Measurements from ENCODE around the gene TIMELESS.
"Not testable (repeated sequence)": the region's sequence is repeated elsewhere in the genome, so short reads cannot be mapped to it uniquely, and the experiment has no call there.

Gene TIMELESS

DNA sequence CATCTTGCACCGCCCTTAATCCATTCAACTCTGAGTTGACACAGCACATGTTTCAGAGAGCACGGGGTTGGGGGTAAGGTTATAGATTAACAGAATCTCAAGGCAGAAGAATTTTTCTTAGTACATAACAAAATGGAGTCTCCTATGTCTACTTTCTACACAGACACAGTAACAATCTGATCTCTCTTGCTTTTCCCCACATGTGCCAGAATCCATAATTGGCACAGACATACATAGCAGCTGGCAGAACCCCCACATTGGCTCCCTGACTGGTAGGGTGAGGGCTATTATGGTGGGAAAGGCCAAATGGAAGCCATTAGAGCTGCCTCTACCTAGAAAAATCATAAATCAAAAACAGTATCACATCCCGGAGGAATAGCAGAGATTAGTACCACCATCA is 48.1 kb downstream of the TIMELESS start:
- not testable (repeated sequence) for DNase-seq

DNA sequence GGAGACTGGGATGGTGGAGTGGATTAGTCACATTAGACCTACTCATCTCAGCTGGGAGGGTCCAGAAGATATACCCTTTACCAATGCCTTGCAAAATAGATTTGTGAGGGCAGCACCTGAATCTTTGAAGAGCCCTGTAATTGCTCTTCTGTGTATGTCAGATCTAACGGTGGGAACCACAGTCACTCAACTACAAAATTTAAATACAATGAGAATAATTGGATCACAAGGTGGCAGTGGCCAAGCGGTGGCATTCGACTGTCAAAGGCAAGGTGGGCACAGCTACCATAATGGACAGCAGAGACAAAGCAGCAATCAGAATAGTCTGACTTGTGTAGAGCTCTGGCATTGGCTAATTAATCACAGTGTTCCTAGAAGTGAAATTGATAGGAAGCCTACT is 49.8 kb downstream of the TIMELESS start:
- DNase-seq: not testable (repeated sequence)

- no peak for DNase-seq
Measured at GRCh38 chr12:56398324-56398723, 50.9 kb downstream of the TIMELESS start.

DNA sequence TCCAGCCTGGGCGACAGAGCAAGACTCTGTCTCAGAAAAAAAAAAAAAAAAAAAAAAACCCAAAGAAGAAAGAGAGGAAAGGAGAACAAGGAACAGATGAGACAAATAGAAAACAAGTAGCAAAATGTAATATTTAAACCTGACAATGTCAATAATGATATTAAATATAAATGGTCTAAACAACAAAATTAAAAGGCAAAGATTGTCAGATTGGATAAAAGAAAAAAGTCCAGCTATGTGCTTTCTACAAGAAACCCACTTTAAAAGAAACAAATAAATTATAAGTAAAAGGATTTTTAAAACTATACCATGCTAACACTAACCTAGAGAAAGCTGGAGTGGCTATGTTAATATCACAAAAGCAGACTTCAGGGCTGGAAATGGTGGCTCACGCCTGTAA is 56.9 kb downstream of the TIMELESS start:
- DNase-seq: no peak

- no peak for DNase-seq
Measured at GRCh38 chr12:56391721-56392120, 57.5 kb downstream of the TIMELESS start.

GRCh38 chr12:56389412-56389811 is 59.8 kb downstream of the TIMELESS start:
- no peak for DNase-seq

GRCh38 chr12:56387152-56387736 is 62.0 kb downstream of the TIMELESS start:
- no peak for DNase-seq

DNA sequence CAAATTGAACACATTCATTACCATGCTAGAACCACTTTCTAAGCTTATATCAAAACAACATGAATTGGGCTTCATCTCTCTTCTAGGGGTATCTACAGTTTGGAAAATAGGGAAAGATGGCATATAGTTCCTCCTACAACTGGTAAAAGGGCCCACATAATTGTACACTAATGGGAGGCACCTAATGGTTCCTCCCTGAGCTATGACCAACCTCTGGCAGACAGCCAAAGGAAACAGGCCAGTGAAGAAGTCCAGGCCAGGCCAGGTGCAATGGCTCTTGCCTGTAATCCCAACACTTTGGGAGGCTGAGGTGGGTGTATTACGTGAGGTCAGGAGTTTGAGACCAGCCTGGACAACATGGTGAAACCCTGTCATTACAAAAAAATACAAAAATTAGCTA is 63.4 kb downstream of the TIMELESS start:
- no peak for DNase-seq

DNA sequence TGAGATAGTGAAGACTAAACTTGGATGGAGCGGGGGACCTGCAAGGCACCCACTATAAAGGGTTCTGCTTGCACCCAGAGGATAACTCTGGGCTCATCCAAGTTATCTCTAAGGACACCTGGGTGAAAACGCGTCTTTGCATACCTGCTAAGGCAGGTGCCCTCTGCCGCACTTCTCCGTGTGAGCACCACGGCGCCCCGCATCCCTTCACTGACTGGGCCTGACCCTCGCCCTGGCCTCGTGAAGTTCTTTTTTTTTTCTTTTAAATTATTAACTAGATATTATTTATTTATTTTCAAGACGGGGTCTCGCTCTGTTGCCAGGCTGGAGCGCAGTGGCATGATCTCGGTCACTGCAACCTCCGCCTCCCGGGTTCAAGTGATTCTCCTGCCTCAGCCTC is 66.6 kb downstream of the TIMELESS start:
- no peak for DNase-seq

DNA sequence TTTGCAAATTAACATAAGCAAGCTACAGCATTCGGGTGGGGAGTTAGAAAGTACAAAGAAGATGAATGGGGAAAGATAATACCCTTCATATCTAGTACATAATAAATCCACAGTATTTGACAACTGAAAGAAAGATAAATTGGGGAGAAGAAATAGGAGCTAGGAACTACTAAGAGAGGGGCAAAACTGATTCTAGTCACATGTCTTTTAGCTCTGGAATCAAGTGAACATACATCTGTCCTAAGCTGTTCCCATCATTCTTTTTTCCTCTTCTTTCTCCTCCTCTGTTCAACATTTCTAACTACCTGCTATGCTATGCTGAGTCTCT is 71.3 kb downstream of the TIMELESS start:
- DNase-seq: no peak

- DNase-seq: no peak
Measured at GRCh38 chr12:56377310-56377988, 71.8 kb downstream of the TIMELESS start.

DNA sequence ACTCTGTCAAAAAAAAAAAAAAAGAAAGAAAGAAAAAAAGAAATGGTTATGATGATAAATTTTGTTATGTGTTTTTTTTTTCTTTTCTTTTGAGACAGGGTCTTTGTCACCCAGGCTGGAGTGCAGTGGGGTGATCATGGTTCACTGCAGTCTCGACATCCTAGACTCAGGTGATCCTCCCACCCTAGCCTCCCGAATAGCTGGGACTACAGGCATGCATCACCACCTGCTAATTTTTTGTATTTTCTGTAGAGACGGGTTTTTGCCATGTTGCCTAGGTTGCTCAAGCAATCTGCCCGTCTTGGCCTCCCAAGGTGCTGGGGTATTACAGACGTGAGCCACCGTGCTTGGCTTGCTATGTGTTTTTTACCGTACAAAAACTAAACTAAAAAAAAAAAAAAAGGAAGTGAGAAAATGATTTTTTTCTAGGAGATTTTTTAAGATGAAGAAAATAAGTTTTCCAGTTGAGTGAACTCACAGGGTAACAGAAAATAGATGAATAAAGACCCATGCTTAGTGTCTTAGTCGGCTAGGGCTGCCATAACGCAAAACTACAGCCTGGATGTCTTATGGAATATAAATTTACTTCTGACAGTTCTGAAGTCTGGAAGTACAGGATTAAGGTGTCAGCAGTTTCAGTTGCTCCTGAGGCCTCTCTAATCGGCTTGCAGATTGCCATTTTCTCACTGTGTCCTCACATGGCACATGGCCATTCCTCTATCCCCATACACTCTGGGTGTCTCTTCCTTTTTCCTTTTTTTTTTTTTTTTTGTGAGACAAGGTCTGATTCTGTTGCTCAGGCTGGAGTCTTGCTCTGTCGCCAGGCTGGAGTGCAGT is 73.4 kb downstream of the TIMELESS start:
- DNase-seq: no peak

- DNase-seq: no peak
Measured at GRCh38 chr12:56374726-56375597, 74.3 kb downstream of the TIMELESS start.

DNA sequence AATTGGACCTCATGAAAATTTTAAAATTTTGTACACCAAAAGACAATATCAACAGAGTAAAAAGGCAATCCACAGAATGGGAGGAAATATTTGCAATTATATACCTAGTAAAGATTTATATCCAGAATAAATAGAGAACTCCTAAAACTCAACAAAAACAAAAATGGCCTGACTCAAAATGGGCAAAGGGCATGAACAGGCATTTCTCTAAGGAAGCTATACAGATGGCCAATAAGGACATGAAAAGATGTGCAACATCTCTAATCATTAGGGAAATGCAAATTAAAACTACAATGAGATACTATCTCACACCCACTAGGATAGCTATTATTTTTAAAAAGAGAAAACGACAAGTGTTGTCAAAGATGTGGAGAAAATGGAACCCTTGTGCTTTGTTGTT is 75.7 kb downstream of the TIMELESS start:
- DNase-seq: no peak

GRCh38 chr12:56366948-56367347 is 82.3 kb downstream of the TIMELESS start:
- no peak for DNase-seq

Measured in NCI-H526 treated with DMSO at 0.1 percent for 48 hours (cell line).